Dedifferentiated amniotic fluid mesenchymal stem cell (primary cell): Measurements from ENCODE around the gene JAK3.

Experiments used
- DNase-seq: peaks from one replicate; pipeline ENCODE4 v3.0.0-alpha.2; 2016; ENCODE audit errors: extremely low spot score

JAK3 gene

GRCh38 chr19:17865364-17866311 lies 17.9 kb upstream of the JAK3 start:
- no peak for DNase-seq

GRCh38 chr19:17863520-17864182 lies 15.9 kb upstream of the JAK3 start:
- no peak for DNase-seq

DNA sequence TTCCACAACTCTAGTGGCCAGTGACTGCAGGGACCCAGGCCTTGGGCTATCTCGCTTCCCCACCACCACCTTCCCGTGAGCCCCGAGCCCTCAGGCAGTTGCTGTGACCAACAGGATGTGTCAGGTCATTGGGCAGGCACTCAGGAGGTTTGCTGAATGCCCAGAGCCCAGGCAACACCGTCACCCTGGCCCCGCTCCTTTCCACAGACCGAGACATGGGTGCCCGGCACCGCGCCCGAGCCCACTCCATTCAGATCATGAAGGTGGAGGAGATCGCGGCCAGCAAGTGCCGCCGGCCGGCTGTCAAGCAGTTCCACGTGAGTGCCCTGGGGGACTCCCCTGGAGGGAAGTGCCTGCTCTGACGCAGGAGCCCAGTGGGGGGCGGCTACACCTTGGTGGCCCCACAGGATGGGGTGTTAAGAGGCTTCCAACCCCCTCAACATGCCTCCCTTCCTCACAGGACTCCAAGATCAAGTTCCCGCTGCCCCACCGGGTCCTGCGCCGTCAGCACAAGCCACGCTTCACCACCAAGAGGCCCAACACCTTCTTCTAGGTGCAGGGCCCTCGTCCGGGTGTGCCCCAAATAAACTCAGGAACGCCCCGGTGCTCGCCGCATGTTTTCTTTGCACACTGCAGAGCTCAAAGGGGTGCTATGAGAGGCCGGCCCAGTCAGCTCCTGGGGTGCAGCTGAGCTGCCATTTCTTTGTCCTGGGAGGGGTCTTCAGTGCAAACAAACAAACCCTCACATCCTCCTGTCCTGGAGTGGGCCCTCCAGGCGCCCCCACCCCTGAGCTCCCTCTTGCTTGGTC lies 15.1 kb upstream of the JAK3 start:
- DNase-seq: no peak

DNA sequence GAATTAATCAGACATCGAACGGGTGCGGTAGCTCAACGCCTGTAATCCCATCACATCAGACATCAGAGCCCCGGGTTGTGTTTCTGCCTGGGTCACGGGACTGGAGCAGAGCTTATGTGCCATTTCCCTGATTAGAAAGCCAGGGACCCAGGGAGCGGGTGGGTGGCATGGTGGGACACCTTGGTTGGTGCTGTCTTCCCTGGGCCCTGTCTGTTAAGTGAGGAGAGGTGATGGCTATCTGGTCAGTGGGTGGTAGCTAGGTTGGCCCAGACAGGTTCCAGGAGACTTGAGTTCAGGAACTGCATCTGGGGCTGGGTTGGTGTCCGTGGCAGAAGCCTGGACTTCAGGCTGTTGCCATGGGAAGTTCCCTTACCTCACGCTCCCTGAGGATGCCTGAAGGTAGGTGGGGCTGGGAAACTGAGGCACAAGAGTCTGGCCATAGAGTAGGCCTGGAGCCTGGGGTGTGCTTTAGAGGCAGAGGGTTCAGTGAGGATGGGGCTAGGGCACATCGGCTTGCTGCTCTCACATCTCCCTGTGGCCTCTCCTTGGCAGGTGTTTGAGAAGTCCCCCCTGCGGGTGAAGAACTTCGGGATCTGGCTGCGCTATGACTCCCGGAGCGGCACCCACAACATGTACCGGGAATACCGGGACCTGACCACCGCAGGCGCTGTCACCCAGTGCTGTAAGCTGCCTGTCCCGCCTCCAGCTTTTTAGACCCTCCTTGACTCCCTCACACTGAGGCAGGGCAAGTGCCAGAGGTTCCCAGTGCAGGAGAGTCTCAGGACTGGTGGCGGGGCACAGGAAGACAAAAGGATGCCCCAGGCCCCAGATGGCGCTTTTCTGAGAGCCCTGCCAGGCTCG lies 14.0 kb upstream of the JAK3 start:
- no peak for DNase-seq

DNA sequence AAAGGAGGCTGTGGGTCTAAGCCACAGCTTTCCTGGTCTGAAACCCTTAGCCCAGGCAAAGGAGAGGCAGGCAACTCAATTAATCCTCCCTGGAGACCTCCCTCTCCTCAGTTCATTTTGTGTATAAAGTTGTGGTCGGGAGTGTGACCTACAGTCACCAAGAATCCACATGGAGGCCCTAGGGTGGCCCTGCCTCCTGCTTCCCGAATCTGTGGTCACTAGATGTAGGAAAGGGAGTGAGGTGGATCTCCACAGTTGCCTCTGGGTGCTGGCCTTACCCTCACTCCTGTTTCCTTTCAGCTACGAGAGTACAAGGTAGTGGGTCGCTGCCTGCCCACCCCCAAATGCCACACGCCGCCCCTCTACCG lies 13.2 kb upstream of the JAK3 start:
- no peak for DNase-seq

- no peak for DNase-seq
These were observed 12.7 kb upstream of the JAK3 start for GRCh38 chr19:17860331-17860992.

GRCh38 chr19:17859533-17860330 lies 11.9 kb upstream of the JAK3 start, which contains the start of gene RPL18A:
Gene RPL18A, plus strand, starts transcription at chr19:17859910. Its CDS starts 47 bp downstream, at chr19:17859957.
- peak; percentile 100 for DNase-seq

DNA sequence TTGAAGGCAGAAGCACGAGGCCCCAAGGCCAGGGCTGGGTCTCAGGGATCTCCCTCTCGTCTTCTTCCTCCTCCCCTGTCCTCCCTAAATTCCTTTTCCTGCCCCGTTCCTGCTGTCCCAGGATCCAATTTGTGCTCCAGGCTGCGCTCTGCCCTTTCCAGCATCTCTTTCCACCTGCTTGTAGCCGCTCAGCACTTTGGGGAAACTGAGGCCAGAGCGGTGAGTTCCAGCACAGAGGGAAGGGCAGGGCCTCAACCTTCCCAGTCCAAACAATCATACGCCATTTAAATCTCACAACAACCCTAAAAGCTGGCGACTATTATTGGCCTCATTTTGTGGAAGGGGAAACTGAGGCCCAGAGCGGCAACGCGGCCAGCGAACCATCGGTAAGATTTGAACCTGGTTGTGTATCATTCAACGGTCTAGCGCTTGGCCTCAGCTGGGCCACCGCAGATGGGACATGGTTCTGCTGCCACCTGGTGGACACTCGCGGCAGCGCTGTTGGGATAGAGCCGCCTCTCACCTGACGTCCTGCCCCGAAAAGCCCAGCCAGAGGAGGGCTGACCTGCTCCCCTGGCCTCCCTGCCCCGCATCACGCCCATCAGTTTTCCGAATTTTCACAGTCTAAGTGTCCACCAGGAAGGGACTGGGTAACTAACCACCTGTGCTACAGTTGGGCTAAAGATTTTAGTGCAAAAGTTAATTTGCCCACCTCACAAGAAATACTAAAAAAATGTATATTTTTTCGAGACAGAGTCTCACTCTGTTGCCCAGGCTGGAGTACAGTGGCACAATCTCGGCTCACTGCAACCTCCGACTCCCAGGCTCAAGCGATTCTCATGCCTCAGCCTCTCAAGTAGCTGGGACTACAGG lies 7.7 kb upstream of the JAK3 start:
- DNase-seq: peak; percentile 43

- no peak for DNase-seq
These were observed 6.3 kb upstream of the JAK3 start for GRCh38 chr19:17854061-17854460.

- no peak for DNase-seq
These were observed 962 bp upstream of the JAK3 start for GRCh38 chr19:17848595-17849292.

DNA sequence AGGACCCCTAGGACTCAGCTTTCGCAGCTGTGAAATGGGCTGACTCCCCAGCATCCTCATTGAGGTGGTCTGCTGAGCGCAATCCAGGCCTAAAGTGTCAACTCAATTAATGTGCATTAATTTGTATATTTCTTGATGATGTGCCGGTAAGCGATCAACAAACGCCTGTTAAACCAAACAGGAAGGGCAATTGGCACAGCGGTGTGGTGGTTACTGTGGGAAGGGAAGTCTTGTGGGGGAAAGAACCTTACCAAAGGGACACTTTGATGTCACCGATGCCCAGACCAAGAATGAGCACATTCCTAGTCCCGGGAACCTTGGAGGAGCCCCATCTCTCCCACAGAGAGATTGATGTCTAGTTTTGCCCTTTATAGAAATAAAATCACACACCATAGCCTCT lies 1.6 kb downstream of the JAK3 start:
- DNase-seq: no peak

GRCh38 chr19:17843908-17844490 lies 3.8 kb downstream of the JAK3 start:
- DNase-seq: no peak

DNA sequence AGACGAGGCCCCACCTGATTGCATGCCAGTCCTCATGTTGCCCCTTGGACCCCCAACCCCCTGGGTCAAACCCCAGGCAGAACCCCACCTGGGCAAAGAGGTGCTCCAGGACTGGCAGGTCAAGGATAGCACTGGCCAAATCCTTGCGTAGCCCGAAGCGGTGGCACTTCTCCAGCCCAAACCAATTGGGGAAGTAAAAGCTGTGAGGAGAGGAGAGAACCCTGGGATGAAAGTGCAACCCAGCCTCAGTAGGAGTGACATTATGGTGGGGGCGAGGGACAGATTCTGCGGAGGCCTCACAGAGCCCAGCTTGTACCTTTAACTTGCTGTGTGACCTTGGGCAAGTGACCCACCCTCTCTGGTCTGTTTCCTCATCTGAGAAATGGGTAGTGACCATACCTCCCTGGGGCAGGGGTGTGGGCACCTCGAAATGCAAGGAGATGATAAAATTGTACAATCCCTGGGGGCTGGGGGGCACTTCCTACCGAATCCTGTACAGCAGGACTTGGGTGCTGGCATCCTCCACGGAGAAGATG lies 4.4 kb downstream of the JAK3 start:
- no peak for DNase-seq

- DNase-seq: no peak
These were observed 5.0 kb downstream of the JAK3 start for GRCh38 chr19:17842663-17843291.

- DNase-seq: no peak
These were observed 5.7 kb downstream of the JAK3 start for GRCh38 chr19:17841810-17842662.

- DNase-seq: no peak
These were observed 6.4 kb downstream of the JAK3 start for GRCh38 chr19:17841371-17841809.
